CD14-positive monocyte (primary cell): ENCODE measurements around the gene ARFGAP1. TPM values are rescaled to one million over a fixed set of nuclear protein-coding genes. Genes with fewer than 3 reads are reported as not detected.

Experiments used
- DNase-seq, 3 donors: peaks; one replicate each; pipeline ENCODE4 v3.0.0-alpha.2; 2011 to 2022
- H2AFZ ChIP-seq: 2 replicates; pipeline ENCODE4 v1.6.0; 2012; ENCODE audit warnings: mild to moderate bottlenecking, low read depth, low read length, inconsistent platforms; ENCODE audit not compliant: insufficient read depth, poor library complexity, severe bottlenecking
- H3K27ac ChIP-seq, 2 donors: 1 replicate in 1 of 2; 2 replicates in 1 of 2; pipeline ENCODE4 v1.5.1; 2012 to 2013; ENCODE audit warnings: low read length in 2 of 2, control low read depth in 1 of 2, inconsistent platforms in 1 of 2, low read depth in 1 of 2, mild to moderate bottlenecking in 1 of 2
- H3K27me3 ChIP-seq, 2 donors: one replicate each; pipeline versions ENCODE4 v1.6.0 to v1.6.1; 2011 to 2013; ENCODE audit warnings: low read length in 2 of 2; ENCODE audit not compliant: control insufficient read depth in 2 of 2, insufficient read depth in 2 of 2
- H3K36me3 ChIP-seq, 2 donors: replicated peaks in 1 of 2; 1 replicate in 1 of 2; 2 replicates in 1 of 2; pipeline versions ENCODE4 v1.5.1 to v1.6.1; 2012 to 2013; ENCODE audit warnings: low read length in 2 of 2, control low read depth in 1 of 2, inconsistent platforms in 1 of 2, mild to moderate bottlenecking in 1 of 2; ENCODE audit not compliant: insufficient read depth in 2 of 2, control insufficient read depth in 1 of 2
- H3K4me1 ChIP-seq, 2 donors: 1 replicate in 1 of 2; 2 replicates in 1 of 2; pipeline versions ENCODE4 v1.5.1 to v1.6.1; 2012 to 2013; ENCODE audit warnings: low read length in 2 of 2, control low read depth in 1 of 2, inconsistent platforms in 1 of 2, mild to moderate bottlenecking in 1 of 2, moderate library complexity in 1 of 2; ENCODE audit not compliant: insufficient read depth in 2 of 2, control insufficient read depth in 1 of 2
- H3K4me2 ChIP-seq: replicated peaks from 2 replicates; pipeline ENCODE3; 2012; ENCODE audit warnings: low read length, moderate library complexity, mild to moderate bottlenecking; ENCODE audit not compliant: poor library complexity, severe bottlenecking; ENCODE audit errors: extremely low read depth
- H3K4me3 ChIP-seq, 3 experiments: fragments of 200-600 bp in 1 of 3; sonication (generic) in 1 of 3; replicated peaks in 1 of 3; 1 replicate in 2 of 3; 2 replicates in 1 of 3; pipeline ENCODE4 v1.5.1; 2011 to 2013; ENCODE audit warnings: low read length in 3 of 3, mild to moderate bottlenecking in 3 of 3, control low read depth in 2 of 3, low read depth in 2 of 3, inconsistent platforms in 1 of 3, moderate library complexity in 1 of 3
- H3K79me2 ChIP-seq: 2 replicates; pipeline ENCODE4 v1.6.0; 2012; ENCODE audit warnings: mild to moderate bottlenecking, control low read depth, inconsistent platforms, low read length, moderate library complexity; ENCODE audit not compliant: insufficient read depth
- H3K9ac ChIP-seq: 2 replicates; pipeline ENCODE4 v1.6.0; 2017; ENCODE audit warnings: low read length, mild to moderate bottlenecking; ENCODE audit not compliant: insufficient read depth, poor library complexity, severe bottlenecking
- H3K9me3 ChIP-seq, 2 donors: replicated peaks in 1 of 2; 1 replicate in 1 of 2; 2 replicates in 1 of 2; pipeline versions ENCODE4 v1.5.1 to v1.6.1; 2012 to 2013; ENCODE audit warnings: low read length in 2 of 2, control low read depth in 1 of 2; ENCODE audit not compliant: control insufficient read depth in 1 of 2, insufficient read depth in 1 of 2
- H4K20me1 ChIP-seq: 2 replicates; pipeline ENCODE4 v1.6.0; 2012; ENCODE audit warnings: mild to moderate bottlenecking, low read length, control low read depth, moderate library complexity; ENCODE audit not compliant: insufficient read depth
- H3K27ac Mint-ChIP-seq, 7 donors: one replicate each; pipeline ENCODE4 v1.8.0; 2020; ENCODE audit warnings: mild to moderate bottlenecking in 7 of 7, mixed read lengths in 7 of 7, moderate library complexity in 6 of 7, inconsistent platforms in 2 of 7
- H3K27me3 Mint-ChIP-seq, 3 donors: one replicate each; pipeline ENCODE4 v1.8.0; 2021 to 2022; ENCODE audit warnings: low read depth in 3 of 3, mild to moderate bottlenecking in 3 of 3, mixed read lengths in 3 of 3, moderate library complexity in 3 of 3, inconsistent platforms in 1 of 3
- H3K36me3 Mint-ChIP-seq, 2 donors: one replicate each; pipeline ENCODE4 v1.8.0; 2020; ENCODE audit warnings: mixed read lengths in 2 of 2, inconsistent platforms in 1 of 2, mild to moderate bottlenecking in 1 of 2
- H3K4me1 Mint-ChIP-seq: one replicate; pipeline ENCODE4 v1.8.0; 2020; ENCODE audit warnings: mild to moderate bottlenecking, mixed read lengths
- H3K4me3 Mint-ChIP-seq, 2 donors: one replicate each; pipeline ENCODE4 v1.8.0; 2020; ENCODE audit warnings: mild to moderate bottlenecking in 2 of 2, mixed read lengths in 2 of 2, moderate library complexity in 1 of 2
- H3K9me3 Mint-ChIP-seq, 7 donors: one replicate each; pipeline ENCODE4 v1.8.0; 2020 to 2022; ENCODE audit warnings: mixed read lengths in 7 of 7, mild to moderate bottlenecking in 6 of 7, moderate library complexity in 6 of 7, inconsistent platforms in 2 of 7
- CTCF ChIP-seq: fragments of 200-600 bp; IDR thresholded peaks from one replicate; pipeline ENCODE4 v1.8.0; 2022; ENCODE audit warnings: antibody characterized with exemption, mild to moderate bottlenecking
- WGBS: methylation state at CpG from one replicate; pipeline ENCODE4 v1.1.5; 2013; ENCODE audit warnings: missing lambda C conversion rate; ENCODE audit not compliant: insufficient coverage; 5-methylcytosine and 5-hydroxymethylcytosine counted together
- intact Hi-C, 2 donors: fragments of 100-400 bp; cut with micrococcal nuclease; formaldehyde crosslinking; loops; one replicate each; pipeline versions ENCODE4 v1.15.0 to v1.15.1; 2023
- polyA plus RNA-seq, 3 donors: library from polyadenylated mRNA; depleted of rRNA in 1 of 3; unstranded in 2 of 3; stranded (reverse) in 1 of 3; fragments of 300-500 nt in 2 of 3; fragments of >200 nt in 1 of 3; fragmentation: Illumina TruSeq in 2 of 3; gene quantifications; 1 replicate in 2 of 3; 2 replicates in 1 of 3; pipeline ENCODE4 v1.2.3, GENCODE V29; 2012 to 2021

Gene ARFGAP1
- polyA plus RNA-seq, 3 donors = 11.2 to 99.8 (median 14.1) TPM

GRCh38 chr20:63335711-63336110 lies 63.1 kb downstream of the ARFGAP1 start:
- Histone ChIP-seq H3K9ac (no peak overlapping the region), H3K79me2 (no peaks in the 10 kb centered on the region), H3K4me3 (no peak overlapping the region), H3K4me2 (no peak overlapping the region), H3K4me1 (no peaks in the 10 kb centered on the region), H3K36me3 (no peaks in the 10 kb centered on the region), H4K20me1 (no peaks in the 10 kb centered on the region), H3K9me3 (peaks cover 10 to 22% of the 10 kb centered on the region in 2 donors), H2AFZ (no peak overlapping the region), H3K27ac (no peak overlapping the region), H3K27me3 (no peaks in the 10 kb centered on the region)
- no peak for TF ChIP-seq CTCF
- Mint-ChIP-seq H3K27me3 (peaks cover 2 to 9% (median 6%) of the 10 kb centered on the region in 3 donors), H3K9me3 (peaks cover 14 to 38% (median 24%) of the 10 kb centered on the region in 7 donors), H3K36me3 (no peaks in the 10 kb centered on the region), H3K4me3 (no peak overlapping the region), H3K4me1 (no peaks in the 10 kb centered on the region), H3K27ac (peak overlapping the region in 1 of 7 donors; percentile 54)
- intact Hi-C loops = no loop called here
- DNase-seq = no peak
- 50% methylated on average over 6 of the region's 9 CpGs for WGBS

DNA sequence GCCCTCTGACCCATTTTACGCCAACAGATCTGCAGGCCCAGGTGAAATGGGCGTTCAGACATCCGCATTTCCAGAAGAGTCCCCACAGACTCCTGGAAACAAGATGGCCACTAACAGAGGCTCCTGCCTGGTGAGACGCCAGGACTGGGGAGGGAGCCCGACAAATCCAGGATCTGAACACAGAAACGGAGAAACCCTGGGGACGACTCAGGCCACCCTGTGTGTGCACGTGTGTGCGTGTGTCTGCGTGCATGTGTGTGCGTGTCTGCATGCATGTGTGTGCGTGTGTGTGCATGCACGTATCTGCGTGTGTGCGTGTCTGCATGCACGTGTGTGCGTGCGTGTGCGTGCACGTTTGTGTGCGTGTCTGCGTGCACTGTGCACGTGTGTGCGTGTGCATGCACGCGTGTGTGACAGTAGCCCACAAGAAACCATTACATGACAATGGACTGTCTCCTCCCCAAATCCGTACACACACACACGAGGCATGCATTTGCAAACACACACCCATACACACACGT lies 63.7 kb downstream of the ARFGAP1 start:
- Mint-ChIP-seq H3K27ac (no peak overlapping the region), H3K36me3 (no peaks in the 10 kb centered on the region), H3K4me1 (no peaks in the 10 kb centered on the region), H3K27me3 (peaks cover 0 to 9% (median 6%) of the 10 kb centered on the region in 3 donors), H3K4me3 (peak overlapping the region in 1 of 2 donors; percentile 36), H3K9me3 (peaks cover 17 to 44% (median 25%) of the 10 kb centered on the region in 7 donors)
- Histone ChIP-seq H3K4me3 (no peak overlapping the region), H4K20me1 (no peaks in the 10 kb centered on the region), H2AFZ (no peak overlapping the region), H3K4me1 (no peaks in the 10 kb centered on the region), H3K27me3 (no peaks in the 10 kb centered on the region), H3K79me2 (no peaks in the 10 kb centered on the region), H3K9me3 (peaks cover 10 to 24% of the 10 kb centered on the region in 2 donors), H3K36me3 (no peaks in the 10 kb centered on the region), H3K27ac (no peak overlapping the region), H3K4me2 (no peak overlapping the region), H3K9ac (no peak overlapping the region)
- 94% methylated on average over 26 of the region's 29 CpGs for WGBS
- DNase-seq = no peak
- no peak for TF ChIP-seq CTCF
- intact Hi-C loops = no loop called here
